Spleen (tissue), 7 donors: Measurements from ENCODE around the gene IQGAP2.

ENCODE experiments used
- CTCF ChIP-seq, 11 experiments: fragments of 200-600 bp in 7 of 11; fragments of 450-650 bp in 4 of 11; sonication (generic) in 4 of 11; IDR thresholded peaks in 8 of 11; conservative IDR thresholded peaks in 3 of 11; 1 replicate in 7 of 11; 2 replicates in 4 of 11; pipeline versions ENCODE4 v1.4.0 to v1.8.0; 2016 to 2021; ENCODE audit warnings: antibody characterized with exemption in 11 of 11, inconsistent platforms in 4 of 11, mild to moderate bottlenecking in 1 of 11
- POLR2A ChIP-seq, 3 donors: fragments of 450-650 bp; IDR thresholded peaks; one replicate each; pipeline ENCODE4 v1.5.1; 2017; ENCODE audit warnings: antibody characterized with exemption in 3 of 3, mild to moderate bottlenecking in 1 of 3
- donor health status: DM: no; HTN: no; CAD: no; lungs with moderate emphysema.
- donor health status: DM: no; HTN: no; CAD: no.
- donor health status: DM: no; HTN: no; CAD: no.

GRCh38 chr5:76612942-76613341 lies 209.9 kb downstream of the IQGAP2 start:
- TF ChIP-seq CTCF (IDR thresholded peaks at IDR 0.05 in 8 of 11, conservative IDR thresholded peaks at IDR 0.05 in 3 of 11) = no peak
- TF ChIP-seq POLR2A (IDR thresholded peaks at IDR 0.05) = no peak
